Hepatocyte (in vitro differentiated cells): ENCODE measurements around the gene ABHD15. TPM values are rescaled to one million over a fixed set of nuclear protein-coding genes. Genes with fewer than 3 reads are reported as not detected.

Experiments used
- DNase-seq: peaks from one replicate; pipeline ENCODE4 v3.0.0-alpha.2; 2016; ENCODE audit warnings: low spot score
- H2AFZ ChIP-seq: fragments of 200-600 bp; sonication (generic); 2 replicates; pipeline ENCODE4 v1.6.0; 2016; ENCODE audit warnings: antibody characterized with exemption, mild to moderate bottlenecking
- H3K27ac ChIP-seq: fragments of 200-600 bp; sonication (generic); 2 replicates; pipeline ENCODE4 v1.5.1; 2016; ENCODE audit warnings: mild to moderate bottlenecking
- H3K27me3 ChIP-seq: fragments of 200-600 bp; sonication (generic); 2 replicates; pipeline ENCODE4 v1.6.1; 2016
- H3K36me3 ChIP-seq: fragments of 200-600 bp; sonication (generic); replicated peaks from 2 replicates; pipeline ENCODE4 v1.5.1; 2016; ENCODE audit warnings: low read depth; ENCODE audit not compliant: insufficient read depth
- H3K4me1 ChIP-seq: fragments of 200-600 bp; sonication (generic); 2 replicates; pipeline ENCODE4 v1.5.1; 2016; ENCODE audit warnings: mild to moderate bottlenecking, moderate library complexity; ENCODE audit not compliant: insufficient read depth
- H3K4me2 ChIP-seq: fragments of 200-600 bp; sonication (generic); 2 replicates; pipeline ENCODE4 v1.6.0; 2016
- H3K4me3 ChIP-seq: fragments of 200-600 bp; sonication (generic); 2 replicates; pipeline ENCODE4 v1.5.1; 2016; ENCODE audit warnings: mild to moderate bottlenecking
- H3K79me2 ChIP-seq: fragments of 200-600 bp; sonication (generic); 2 replicates; pipeline ENCODE4 v1.6.0; 2017; ENCODE audit warnings: mild to moderate bottlenecking
- H3K9me2 ChIP-seq: fragments of 200-600 bp; sonication (generic); replicated peaks from 2 replicates; pipeline ENCODE4 v1.6.0; 2017; ENCODE audit warnings: mild to moderate bottlenecking; ENCODE audit not compliant: insufficient read depth
- H3K9me3 ChIP-seq: fragments of 200-600 bp; sonication (generic); 2 replicates; pipeline ENCODE4 v1.5.1; 2016; ENCODE audit warnings: low read depth, mild to moderate bottlenecking
- H4K20me1 ChIP-seq: fragments of 200-600 bp; sonication (generic); 2 replicates; pipeline ENCODE4 v1.6.0; 2016; ENCODE audit warnings: mild to moderate bottlenecking; ENCODE audit not compliant: insufficient read depth, poor library complexity, severe bottlenecking
- EZH2 ChIP-seq: fragments of 200-600 bp; sonication (generic); IDR thresholded peaks from 2 replicates; pipeline ENCODE4 v1.6.1; 2016; ENCODE audit warnings: antibody characterized with exemption, mild to moderate bottlenecking, borderline replicate concordance
- EZH2phosphoT487 ChIP-seq: fragments of 200-600 bp; sonication (generic); IDR thresholded peaks from one replicate; pipeline ENCODE4 v1.6.1; 2018; ENCODE audit warnings: antibody characterized with exemption, mild to moderate bottlenecking, low read depth, moderate library complexity; ENCODE audit not compliant: unreplicated experiment, severe bottlenecking
- WGBS: methylation state at CpG from one replicate; pipeline ENCODE4 v1.1.6; 2016; ENCODE audit warnings: low lambda C conversion rate; ENCODE audit errors: missing lambda C conversion rate; 5-methylcytosine and 5-hydroxymethylcytosine counted together
- polyA plus RNA-seq: library from polyadenylated mRNA; unstranded; fragments of >200 nt; fragmentation: Nextera tagmentation; extraction: Ambion mirVana; gene quantifications from 2 replicates; pipeline ENCODE4 v1.2.1, GENCODE V29; 2016
- total RNA-seq: library from RNA; depleted of rRNA; stranded (reverse); fragments of >200 nt; gene quantifications from 2 replicates; pipeline ENCODE4 v1.2.3, GENCODE V29; 2014
- TF ChIP-seq, protein P1 (sequence below): fragments of 200-600 bp; sonication (generic); IDR thresholded peaks from 2 replicates; pipeline ENCODE4 v1.5.1; 2016; ENCODE audit warnings: antibody characterized with exemption, mild to moderate bottlenecking; ENCODE audit not compliant: poor library complexity

ABHD15 gene
- total and polyA plus RNA-seq, 2 experiments from 2014 or later, result 11.0 to 19.2 TPM

DNA sequence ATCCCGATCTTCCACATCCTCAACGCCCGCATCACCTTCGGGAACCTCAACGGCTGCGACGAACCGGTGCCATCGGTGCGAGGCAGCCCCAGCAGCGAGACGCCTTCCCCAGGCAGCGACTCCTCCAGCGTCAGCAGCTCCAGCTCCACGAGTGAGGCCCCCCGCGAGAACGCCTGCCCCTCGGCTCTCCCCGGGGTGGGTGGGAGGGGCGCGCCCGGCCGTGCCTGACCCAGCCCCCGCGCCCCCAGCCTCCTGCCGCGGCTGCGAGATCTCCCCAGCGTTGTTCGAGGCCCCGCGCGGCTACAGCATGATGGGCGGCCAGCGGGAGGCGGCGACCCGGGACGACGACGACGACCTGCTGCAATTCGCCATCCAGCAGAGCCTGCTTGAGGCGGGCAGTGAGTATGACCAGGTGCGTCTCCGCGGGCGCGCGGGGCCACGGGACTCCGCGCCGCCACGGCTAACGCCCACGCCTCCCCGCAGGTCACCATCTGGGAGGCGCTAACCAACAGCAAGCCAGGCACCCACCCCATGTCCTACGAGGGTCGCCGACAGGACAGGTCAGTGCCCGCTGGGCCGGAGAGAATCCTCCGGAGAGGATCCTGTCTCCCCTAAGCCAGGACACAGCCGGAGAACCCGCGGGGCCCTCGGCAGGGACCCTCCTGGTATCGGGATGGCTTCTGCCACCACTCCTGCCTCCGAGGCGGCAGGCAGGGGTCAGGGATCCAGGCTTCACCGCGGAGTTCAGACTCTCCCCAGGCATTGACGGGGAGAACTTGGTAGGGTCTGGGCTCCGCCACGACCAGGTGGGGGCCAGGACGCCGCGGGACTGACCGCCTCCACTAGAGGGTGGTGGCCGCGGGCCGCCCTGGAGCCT lies 45.8 kb upstream of the ABHD15 start:
- no peak overlapping the region for H3K27ac ChIP-seq
- H3K4me1 ChIP-seq, result peaks cover 19% of the 10 kb centered on the region
- H3K36me3 ChIP-seq, result no peaks in the 10 kb centered on the region
- no peak for TF ChIP-seq EZH2phosphoT487
- TF ChIP-seq, protein P1, sequence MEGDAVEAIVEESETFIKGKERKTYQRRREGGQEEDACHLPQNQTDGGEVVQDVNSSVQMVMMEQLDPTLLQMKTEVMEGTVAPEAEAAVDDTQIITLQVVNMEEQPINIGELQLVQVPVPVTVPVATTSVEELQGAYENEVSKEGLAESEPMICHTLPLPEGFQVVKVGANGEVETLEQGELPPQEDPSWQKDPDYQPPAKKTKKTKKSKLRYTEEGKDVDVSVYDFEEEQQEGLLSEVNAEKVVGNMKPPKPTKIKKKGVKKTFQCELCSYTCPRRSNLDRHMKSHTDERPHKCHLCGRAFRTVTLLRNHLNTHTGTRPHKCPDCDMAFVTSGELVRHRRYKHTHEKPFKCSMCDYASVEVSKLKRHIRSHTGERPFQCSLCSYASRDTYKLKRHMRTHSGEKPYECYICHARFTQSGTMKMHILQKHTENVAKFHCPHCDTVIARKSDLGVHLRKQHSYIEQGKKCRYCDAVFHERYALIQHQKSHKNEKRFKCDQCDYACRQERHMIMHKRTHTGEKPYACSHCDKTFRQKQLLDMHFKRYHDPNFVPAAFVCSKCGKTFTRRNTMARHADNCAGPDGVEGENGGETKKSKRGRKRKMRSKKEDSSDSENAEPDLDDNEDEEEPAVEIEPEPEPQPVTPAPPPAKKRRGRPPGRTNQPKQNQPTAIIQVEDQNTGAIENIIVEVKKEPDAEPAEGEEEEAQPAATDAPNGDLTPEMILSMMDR, result no peak
- TF ChIP-seq EZH2, result no peak
- no peak for DNase-seq
- 93% methylated on average over 58 of the region's 85 CpGs for WGBS
- no peaks in the 10 kb centered on the region for H3K9me2 ChIP-seq
- H3K4me3 ChIP-seq, result no peak overlapping the region
- H2AFZ ChIP-seq, result no peak overlapping the region
- H3K9me3 ChIP-seq, result no peaks in the 10 kb centered on the region
- no peaks in the 10 kb centered on the region for H4K20me1 ChIP-seq
- peak overlapping the region; percentile 71 for H3K4me2 ChIP-seq
- H3K27me3 ChIP-seq, result peaks cover 39% of the 10 kb centered on the region
- H3K79me2 ChIP-seq, result no peaks in the 10 kb centered on the region

DNA sequence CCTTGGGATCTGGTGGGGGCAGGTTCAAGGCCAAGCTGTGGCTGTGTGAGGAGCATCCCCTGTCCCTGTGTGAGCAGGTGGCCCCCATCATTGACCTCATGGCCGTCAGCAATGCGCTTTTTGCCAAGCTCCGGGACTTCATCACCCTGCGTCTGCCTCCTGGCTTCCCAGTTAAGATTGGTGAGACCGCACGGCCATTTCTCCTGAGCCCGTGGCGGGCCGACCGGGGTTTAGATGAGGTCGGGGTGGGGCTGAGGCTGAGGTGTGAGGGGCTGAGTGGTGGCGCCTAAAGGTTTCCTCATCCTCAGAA lies 45.2 kb upstream of the ABHD15 start:
- Histone ChIP-seq H3K36me3 (no peaks in the 10 kb centered on the region), H3K27ac (no peak overlapping the region), H3K4me2 (no peak overlapping the region), H4K20me1 (no peaks in the 10 kb centered on the region), H3K79me2 (no peaks in the 10 kb centered on the region), H3K9me3 (no peaks in the 10 kb centered on the region), H2AFZ (no peak overlapping the region), H3K4me1 (peaks cover 15% of the 10 kb centered on the region), H3K4me3 (no peak overlapping the region), H3K9me2 (no peaks in the 10 kb centered on the region), H3K27me3 (peaks cover 33% of the 10 kb centered on the region)
- DNase-seq, result no peak
- no peak for TF ChIP-seq EZH2phosphoT487
- 98% methylated on average over 9 of the region's 12 CpGs for WGBS

DNA sequence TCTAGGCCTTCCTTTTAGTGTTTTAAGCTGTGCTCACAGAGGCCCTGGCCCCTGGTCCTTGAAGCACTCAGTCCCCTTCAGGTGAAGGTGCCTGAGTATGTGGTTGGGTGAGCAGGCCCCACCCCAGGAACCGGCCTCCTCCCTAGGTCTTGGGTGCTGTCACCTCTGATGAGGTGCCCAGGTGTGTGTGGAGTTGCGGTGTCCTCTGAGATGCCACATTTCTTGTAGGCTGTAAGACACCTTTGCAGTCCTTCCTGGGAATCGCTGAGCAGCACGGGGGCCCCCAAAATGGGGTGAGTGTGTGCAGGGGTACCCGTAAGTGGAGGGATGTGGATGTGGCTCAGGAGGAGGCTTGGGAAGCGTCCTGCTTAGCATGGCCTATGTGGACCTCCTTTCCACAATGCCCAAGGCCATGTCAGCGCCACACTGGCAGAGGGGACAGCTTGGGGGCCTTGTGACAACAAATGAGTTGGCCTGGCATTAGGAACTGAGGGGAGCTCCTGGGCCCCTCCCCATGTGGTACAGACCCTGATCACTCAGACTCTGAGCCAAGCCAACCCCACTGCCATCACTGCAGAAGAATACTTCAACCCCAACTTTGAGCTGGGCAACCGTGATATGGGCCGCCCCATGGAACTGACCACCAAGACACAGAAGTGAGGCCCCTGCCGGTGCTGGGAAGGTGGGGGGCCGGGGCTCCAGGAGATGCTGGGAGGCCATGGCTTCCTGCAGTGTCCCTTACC lies 44.7 kb upstream of the ABHD15 start:
- H4K20me1 ChIP-seq, result no peaks in the 10 kb centered on the region
- H3K4me2 ChIP-seq, result no peak overlapping the region
- no peaks in the 10 kb centered on the region for H3K9me2 ChIP-seq
- no peak for TF ChIP-seq EZH2phosphoT487
- no peak for TF ChIP-seq EZH2
- TF ChIP-seq, protein P1, result no peak
- no peak overlapping the region for H3K4me3 ChIP-seq
- no peak overlapping the region for H3K27ac ChIP-seq
- no peak overlapping the region for H2AFZ ChIP-seq
- no peaks in the 10 kb centered on the region for H3K36me3 ChIP-seq
- peaks cover 28% of the 10 kb centered on the region for H3K27me3 ChIP-seq
- no peak for DNase-seq
- no peaks in the 10 kb centered on the region for H3K79me2 ChIP-seq
- no peaks in the 10 kb centered on the region for H3K9me3 ChIP-seq
- WGBS, result 99% methylated on average over 11 of the region's 11 CpGs
- peaks cover 15% of the 10 kb centered on the region for H3K4me1 ChIP-seq

DNA sequence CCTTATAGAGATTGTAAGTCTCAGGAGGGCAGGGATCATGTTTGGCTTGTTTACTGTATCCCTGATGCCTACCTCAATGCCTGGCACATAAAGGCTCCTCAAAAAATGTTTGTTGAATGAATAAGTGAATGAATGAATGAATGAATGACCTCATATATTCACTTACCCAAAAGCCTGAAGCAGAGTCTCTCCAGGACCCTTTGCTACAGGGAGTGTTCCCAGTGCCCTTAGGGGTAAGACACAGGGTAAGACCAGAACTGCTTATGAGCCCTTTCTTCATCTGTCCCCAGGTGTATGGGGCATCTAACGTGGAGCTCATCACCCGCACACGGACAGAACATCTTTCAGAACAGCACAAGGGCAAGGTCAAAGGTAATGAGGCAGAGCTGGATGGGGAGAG lies 43.6 kb upstream of the ABHD15 start:
- Histone ChIP-seq H3K9me2 (no peaks in the 10 kb centered on the region), H3K9me3 (no peaks in the 10 kb centered on the region), H3K36me3 (no peaks in the 10 kb centered on the region), H3K4me3 (no peak overlapping the region), H3K4me1 (peaks cover 6% of the 10 kb centered on the region), H4K20me1 (no peaks in the 10 kb centered on the region), H3K27me3 (peaks cover 19% of the 10 kb centered on the region), H3K27ac (no peak overlapping the region), H3K4me2 (no peak overlapping the region), H3K79me2 (no peaks in the 10 kb centered on the region), H2AFZ (no peak overlapping the region)
- DNase-seq, result no peak
- TF ChIP-seq, protein P1, result no peak
- no peak for TF ChIP-seq EZH2
- no peak for TF ChIP-seq EZH2phosphoT487
- WGBS, result 90% methylated on average over 3 of the region's 3 CpGs
